ENCODE measurements around the gene SPATA31C1. TPM values are rescaled to one million over a fixed set of nuclear protein-coding genes. Genes with fewer than 3 reads are reported as not detected.
"Not testable (repeated sequence)": the region's sequence is repeated elsewhere in the genome, so short reads cannot be mapped to it uniquely, and the experiment has no call there.

Gene SPATA31C1
- total and polyA plus RNA-seq, 2 donors, result 0.16 TPM; not detected in 1

GRCh38 chr9:87891754-87892153, 26.0 kb upstream of the SPATA31C1 start:
- no peak for DNase-seq (ENCODE audit: extremely low spot score)
- Histone ChIP-seq H3K27ac (ENCODE audit: low read depth) (no peak overlapping the region), H3K4me1 (ENCODE audit: insufficient read depth) (no peaks in the 10 kb centered on the region), H3K4me3 (ENCODE audit: low read depth, low read length) (no peak overlapping the region), H3K36me3 (ENCODE audit: insufficient read depth) (no peaks in the 10 kb centered on the region)
- WGBS, result 95% methylated on average over 6 of the region's 6 CpGs

GRCh38 chr9:87892956-87893355, 24.8 kb upstream of the SPATA31C1 start:
- no peak for DNase-seq (ENCODE audit: extremely low spot score)
- H3K36me3 ChIP-seq (ENCODE audit: insufficient read depth), result no peaks in the 10 kb centered on the region
- no peak overlapping the region for H3K4me3 ChIP-seq (ENCODE audit: low read depth, low read length)
- 89% methylated on average over 4 of the region's 4 CpGs for WGBS
- H3K27ac ChIP-seq (ENCODE audit: low read depth), result no peak overlapping the region
- no peaks in the 10 kb centered on the region for H3K4me1 ChIP-seq (ENCODE audit: insufficient read depth)

GRCh38 chr9:87894998-87895625, 22.6 kb upstream of the SPATA31C1 start:
- WGBS, result 81% methylated on average over 4 of the region's 4 CpGs
- Histone ChIP-seq H3K36me3 (ENCODE audit: insufficient read depth) (no peaks in the 10 kb centered on the region), H3K4me3 (ENCODE audit: low read depth, low read length) (no peak overlapping the region), H3K4me1 (ENCODE audit: insufficient read depth) (no peaks in the 10 kb centered on the region), H3K27ac (ENCODE audit: low read depth) (no peak overlapping the region)
- DNase-seq (ENCODE audit: extremely low spot score), result no peak

- Histone ChIP-seq H3K4me1 (ENCODE audit: insufficient read depth) (no peaks in the 10 kb centered on the region), H3K27ac (ENCODE audit: low read depth) (no peak overlapping the region), H3K4me3 (ENCODE audit: low read depth, low read length) (no peak overlapping the region), H3K36me3 (ENCODE audit: insufficient read depth) (no peaks in the 10 kb centered on the region)
- no peak for DNase-seq (ENCODE audit: extremely low spot score)
Observed at GRCh38 chr9:87896891-87897290, 20.9 kb upstream of the SPATA31C1 start.

GRCh38 chr9:87898151-87898550, 19.6 kb upstream of the SPATA31C1 start:
- no peak overlapping the region for H3K27ac ChIP-seq (ENCODE audit: low read depth)
- no peak overlapping the region for H3K4me3 ChIP-seq (ENCODE audit: low read depth, low read length)
- no peaks in the 10 kb centered on the region for H3K36me3 ChIP-seq (ENCODE audit: insufficient read depth)
- H3K4me1 ChIP-seq (ENCODE audit: insufficient read depth), result no peaks in the 10 kb centered on the region
- no peak for DNase-seq (ENCODE audit: extremely low spot score)

- H3K36me3 ChIP-seq (ENCODE audit: insufficient read depth); DNase-seq (ENCODE audit: extremely low spot score); H3K27ac ChIP-seq (ENCODE audit: low read depth); H3K4me3 ChIP-seq (ENCODE audit: low read depth, low read length); H3K4me1 ChIP-seq (ENCODE audit: insufficient read depth): not testable (repeated sequence)
- WGBS, result 97% methylated on average over 11 of the region's 11 CpGs
Observed at GRCh38 chr9:87902371-87902770, 15.4 kb upstream of the SPATA31C1 start.

- no peak overlapping the region for H3K4me3 ChIP-seq (ENCODE audit: low read depth, low read length)
- no peak overlapping the region for H3K27ac ChIP-seq (ENCODE audit: low read depth)
- no peaks in the 10 kb centered on the region for H3K4me1 ChIP-seq (ENCODE audit: insufficient read depth)
- no peaks in the 10 kb centered on the region for H3K36me3 ChIP-seq (ENCODE audit: insufficient read depth)
- WGBS, result 87% methylated on average over 20 of the region's 20 CpGs
- DNase-seq (ENCODE audit: extremely low spot score), result no peak
Observed at GRCh38 chr9:87909310-87910041, 8.3 kb upstream of the SPATA31C1 start.

GRCh38 chr9:87910821-87911220, 6.9 kb upstream of the SPATA31C1 start:
- no peak overlapping the region for H3K27ac ChIP-seq (ENCODE audit: low read depth)
- H3K4me1 ChIP-seq (ENCODE audit: insufficient read depth), result no peaks in the 10 kb centered on the region
- 77% methylated on average over 3 of the region's 3 CpGs for WGBS
- DNase-seq (ENCODE audit: extremely low spot score), result no peak
- H3K4me3 ChIP-seq (ENCODE audit: low read depth, low read length), result no peak overlapping the region
- no peaks in the 10 kb centered on the region for H3K36me3 ChIP-seq (ENCODE audit: insufficient read depth)

- DNase-seq (ENCODE audit: extremely low spot score); H3K4me1 ChIP-seq (ENCODE audit: insufficient read depth); H3K27ac ChIP-seq (ENCODE audit: low read depth); H3K4me3 ChIP-seq (ENCODE audit: low read depth, low read length); H3K36me3 ChIP-seq (ENCODE audit: insufficient read depth): not testable (repeated sequence)
- WGBS, result 78% methylated on average over 12 of the region's 13 CpGs
Observed at GRCh38 chr9:87919013-87919412, 1.3 kb downstream of the SPATA31C1 start.

- not testable (repeated sequence) for H3K27ac ChIP-seq (ENCODE audit: low read depth); H3K4me3 ChIP-seq (ENCODE audit: low read depth, low read length); H3K4me1 ChIP-seq (ENCODE audit: insufficient read depth); H3K36me3 ChIP-seq (ENCODE audit: insufficient read depth); DNase-seq (ENCODE audit: extremely low spot score)
- WGBS, result 77% methylated on average over 8 of the region's 8 CpGs
Observed at GRCh38 chr9:87921561-87921960, 3.8 kb downstream of the SPATA31C1 start.

- not testable (repeated sequence) for H3K4me3 ChIP-seq (ENCODE audit: low read depth, low read length); H3K36me3 ChIP-seq (ENCODE audit: insufficient read depth); DNase-seq (ENCODE audit: extremely low spot score); H3K27ac ChIP-seq (ENCODE audit: low read depth); H3K4me1 ChIP-seq (ENCODE audit: insufficient read depth)
- 76% methylated on average over 10 of the region's 10 CpGs for WGBS
Observed at GRCh38 chr9:87923012-87923411, 5.2 kb downstream of the SPATA31C1 start.

GRCh38 chr9:87924851-87925250, 7.1 kb downstream of the SPATA31C1 start:
- DNase-seq (ENCODE audit: extremely low spot score), result not testable (repeated sequence)

GRCh38 chr9:87929152-87929551, 11.4 kb downstream of the SPATA31C1 start:
- H3K36me3 ChIP-seq (ENCODE audit: insufficient read depth); H3K4me3 ChIP-seq (ENCODE audit: low read depth, low read length); H3K4me1 ChIP-seq (ENCODE audit: insufficient read depth); H3K27ac ChIP-seq (ENCODE audit: low read depth); DNase-seq (ENCODE audit: extremely low spot score): not testable (repeated sequence)

More at GRCh38 chr9:87924851-87925250, 7.1 kb downstream of the SPATA31C1 start:
- H3K4me3 ChIP-seq (ENCODE audit: low read depth, low read length); H3K4me1 ChIP-seq (ENCODE audit: insufficient read depth); H3K36me3 ChIP-seq (ENCODE audit: insufficient read depth); H3K27ac ChIP-seq (ENCODE audit: low read depth): not testable (repeated sequence)
- WGBS, result 95% methylated on average over 10 of the region's 10 CpGs

- WGBS, result 90% methylated on average over 7 of the region's 7 CpGs
- DNase-seq (ENCODE audit: extremely low spot score); H3K36me3 ChIP-seq (ENCODE audit: insufficient read depth); H3K4me3 ChIP-seq (ENCODE audit: low read depth, low read length); H3K27ac ChIP-seq (ENCODE audit: low read depth); H3K4me1 ChIP-seq (ENCODE audit: insufficient read depth): not testable (repeated sequence)
Observed at GRCh38 chr9:87934444-87934843, 16.7 kb downstream of the SPATA31C1 start.
